Activated CD8-positive, alpha-beta T cell treated with anti-CD3 and anti-CD28 coated beads, Interleukin-2, amount 10 ng/mL, durations not matched to agents 7 days and 5 days (primary cell): Measurements from ENCODE around the gene C2orf81. TPM values are rescaled to one million over a fixed set of nuclear protein-coding genes. Genes with fewer than 3 reads are reported as not detected.
"Not testable (repeated sequence)": the region's sequence is repeated elsewhere in the genome, so short reads cannot be mapped to it uniquely, and the experiment has no call there.

ENCODE experiments used
- ATAC-seq: fragments of 150-1000 bp; cut with Tn5 transposase; one replicate; pipeline ENCODE4 v1.10.0; 2021; ENCODE audit warnings: moderate library complexity
- CTCF ChIA-PET: fragments of 350-600 bp; sonication (Branson Sonifier 250); formaldehyde crosslinking; loops from one replicate; lab custom pipeline; 2021; ENCODE audit warnings: antibody characterized with exemption; lab: Charles Lee
- POLR2A ChIA-PET: fragments of 350-600 bp; sonication (Branson Sonifier 250); formaldehyde crosslinking; loops from one replicate; lab custom pipeline; 2021; ENCODE audit warnings: antibody characterized with exemption; lab: Charles Lee
- DNase-seq: peaks from one replicate; pipeline ENCODE4 v3.0.0-alpha.2; 2020
- H3K27ac Mint-ChIP-seq: one replicate; pipeline ENCODE4 v1.8.0; 2021; ENCODE audit warnings: mild to moderate bottlenecking, mixed read lengths
- H3K27me3 Mint-ChIP-seq: one replicate; pipeline ENCODE4 v1.8.0; 2021; ENCODE audit warnings: low read depth, mixed read lengths
- H3K36me3 Mint-ChIP-seq: one replicate; pipeline ENCODE4 v1.8.0; 2021; ENCODE audit warnings: low read depth, mixed read lengths
- H3K4me1 Mint-ChIP-seq: one replicate; pipeline ENCODE4 v1.8.0; 2021; ENCODE audit warnings: low read depth, mixed read lengths
- H3K4me3 Mint-ChIP-seq: one replicate; pipeline ENCODE4 v1.8.0; 2021; ENCODE audit warnings: mild to moderate bottlenecking, mixed read lengths
- H3K9me3 Mint-ChIP-seq: one replicate; pipeline ENCODE4 v1.8.0; 2022; ENCODE audit warnings: mixed read lengths; ENCODE audit not compliant: insufficient read depth
- total RNA-seq, 2 experiments: library from RNA; stranded (reverse); gene quantifications; one replicate each; pipeline ENCODE4 v1.2.3, GENCODE V29; 2021

Gene C2orf81
- total RNA-seq, 2 experiments from 2014 or later = 1.5 TPM

DNA sequence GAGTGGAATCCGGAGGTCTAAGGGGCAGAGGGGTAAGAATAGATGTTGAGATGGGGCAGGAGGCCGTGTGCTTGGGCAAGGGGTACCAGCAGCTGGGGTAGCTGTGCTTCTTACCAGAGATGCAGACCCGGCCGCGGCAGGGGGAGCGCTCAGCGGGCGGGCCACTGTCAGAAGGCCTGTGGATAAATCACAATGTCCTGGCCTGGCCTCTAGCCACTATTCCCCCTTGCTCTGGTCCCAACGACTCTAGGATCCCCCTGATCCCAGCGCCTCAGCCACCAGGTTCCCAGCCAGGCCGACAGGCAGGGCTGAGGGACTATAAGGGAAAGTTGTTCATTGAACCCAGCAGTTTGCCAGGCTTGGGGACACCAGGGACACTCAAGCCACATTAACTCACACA, 9.1 kb upstream of the C2orf81 start:
- DNase-seq = no peak
- POLR2A ChIA-PET = interaction anchor here (1.3 kb wide), 1 partner anchor 28 kb away, joined by 4 read pairs; the partner anchor contains the start of gene WBP1
- peaks cover 2% of the 10 kb centered on the region for H3K4me1 Mint-ChIP-seq
- no peak overlapping the region for H3K4me3 Mint-ChIP-seq
- ATAC-seq = no peak
- peaks cover 7% of the 10 kb centered on the region for H3K36me3 Mint-ChIP-seq
- H3K27ac Mint-ChIP-seq = no peak overlapping the region
- no peaks in the 10 kb centered on the region for H3K9me3 Mint-ChIP-seq
- CTCF ChIA-PET = interaction anchor here (0.6 to 1.6 kb wide), 2 partner anchors 31 to 181 kb away, joined by 3 read pairs; no protein-coding TSS in a partner anchor
- no peaks in the 10 kb centered on the region for H3K27me3 Mint-ChIP-seq

DNA sequence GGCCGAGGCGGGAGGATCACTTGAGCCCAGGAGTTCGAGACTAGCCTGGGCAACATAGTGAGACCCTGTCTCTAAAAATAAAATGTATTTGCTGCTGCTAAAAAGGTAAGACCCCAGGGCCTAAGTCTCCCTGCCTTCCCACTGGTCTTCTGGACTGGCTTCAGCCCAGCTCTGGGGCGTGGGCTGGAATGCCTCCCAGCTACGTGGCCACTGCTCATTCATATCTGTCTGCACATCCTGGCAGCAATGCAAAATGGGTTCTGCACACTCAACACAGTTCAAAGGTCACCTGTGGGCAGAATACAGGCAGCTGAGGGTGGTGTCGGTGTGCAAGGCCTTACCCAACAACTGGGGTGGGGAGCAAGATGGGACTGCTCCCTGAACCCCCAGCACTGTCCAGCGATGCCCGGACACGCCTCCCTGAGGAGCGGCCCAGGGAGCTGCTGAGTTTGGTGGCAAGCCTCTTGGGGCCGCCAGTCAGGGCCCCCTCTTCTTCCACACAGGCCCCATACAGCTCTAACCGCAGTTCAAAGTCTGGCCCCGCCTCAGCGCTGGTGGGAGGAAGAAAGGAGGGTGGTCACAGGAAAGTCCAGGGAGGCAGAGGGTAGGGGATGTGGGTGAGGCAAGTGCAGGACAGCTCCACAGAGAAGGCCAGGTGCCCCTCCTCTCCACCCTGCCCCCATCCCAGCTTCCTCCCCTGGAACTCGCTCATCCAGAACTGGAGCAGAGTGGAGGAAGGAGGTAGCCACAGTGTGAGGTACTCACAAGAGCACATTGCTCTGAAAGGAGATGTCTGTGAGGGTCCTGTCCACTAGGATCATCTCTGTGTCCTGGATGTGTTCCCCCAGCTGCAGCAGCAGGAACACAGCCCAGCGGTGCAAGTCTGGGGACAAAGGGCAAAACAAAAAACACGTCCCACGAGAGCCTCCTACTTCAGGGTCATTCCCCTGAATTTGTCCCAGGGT, 8.3 kb upstream of the C2orf81 start:
- no peak overlapping the region for H3K27ac Mint-ChIP-seq
- POLR2A ChIA-PET = interaction anchor here (0.8 to 1.3 kb wide), 3 partner anchors 9 to 28 kb away, joined by 3 to 4 read pairs (median 3); partner anchors contain the start of genes C2orf81 and WBP1

DNA sequence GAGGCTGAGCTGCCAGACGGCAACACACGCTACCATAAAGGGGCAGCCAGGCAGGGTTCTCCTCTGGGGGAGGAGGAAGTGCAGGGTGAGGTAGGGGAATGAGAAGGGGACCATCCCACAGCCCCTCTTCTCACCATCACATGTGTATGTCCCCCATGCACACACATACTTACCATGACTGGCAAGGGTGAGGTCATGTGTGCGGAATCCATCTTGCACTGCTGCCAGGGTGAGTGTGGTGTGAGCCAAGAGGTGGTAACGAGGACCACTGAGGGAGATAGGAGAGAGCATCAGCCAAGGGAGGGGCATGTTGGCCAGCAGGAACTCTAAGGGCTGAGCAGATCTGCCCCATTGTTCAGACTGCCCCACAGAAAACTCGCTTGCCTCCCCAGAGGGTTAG, 7.3 kb upstream of the C2orf81 start:
- Mint-ChIP-seq H3K36me3 (peaks cover 18% of the 10 kb centered on the region), H3K27me3 (no peaks in the 10 kb centered on the region), H3K4me3 (no peak overlapping the region), H3K4me1 (peaks cover 2% of the 10 kb centered on the region), H3K9me3 (no peaks in the 10 kb centered on the region), H3K27ac (no peak overlapping the region)
- DNase-seq (no peak), ATAC-seq (no peak)
- POLR2A ChIA-PET = no interaction called here
- CTCF ChIA-PET = interaction anchor here (1.2 kb wide), 2 partner anchors 14 to 15 kb away, joined by 3 read pairs; no protein-coding TSS in a partner anchor

More for the DNA sequence above, 8.3 kb upstream of the C2orf81 start:
- DNase-seq (no peak), ATAC-seq (no peak)
- no peaks in the 10 kb centered on the region for H3K27me3 Mint-ChIP-seq
- no peak overlapping the region for H3K4me3 Mint-ChIP-seq
- CTCF ChIA-PET = interaction anchor here (1.2 kb wide), 2 partner anchors 14 to 16 kb away, joined by 3 read pairs; no protein-coding TSS in a partner anchor
- H3K9me3 Mint-ChIP-seq = no peaks in the 10 kb centered on the region
- H3K4me1 Mint-ChIP-seq = peaks cover 2% of the 10 kb centered on the region
- peaks cover 13% of the 10 kb centered on the region for H3K36me3 Mint-ChIP-seq

DNA sequence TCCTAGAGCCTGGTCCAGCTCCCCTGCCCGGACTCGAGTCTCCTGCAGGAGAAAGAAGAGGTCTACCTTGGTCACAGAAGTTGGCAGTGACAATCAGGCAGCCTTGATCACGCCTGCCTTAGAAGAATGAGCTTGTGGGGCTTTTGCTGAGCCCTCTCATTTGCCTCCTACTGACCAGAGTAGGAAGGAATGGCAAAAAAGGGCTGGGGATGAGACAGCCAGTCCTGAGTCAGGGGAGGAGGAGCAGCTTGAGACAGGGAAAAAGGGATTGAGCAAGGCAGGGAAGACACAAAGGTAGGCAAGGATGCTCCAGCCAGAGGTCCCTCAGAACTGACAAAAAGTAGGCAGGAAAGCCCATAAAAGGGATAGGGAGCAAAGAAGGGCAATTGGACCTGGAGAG, 6.1 kb upstream of the C2orf81 start:
- Mint-ChIP-seq H3K27me3 (no peaks in the 10 kb centered on the region), H3K4me1 (peaks cover 13% of the 10 kb centered on the region), H3K36me3 (peaks cover 21% of the 10 kb centered on the region), H3K9me3 (no peaks in the 10 kb centered on the region), H3K4me3 (no peak overlapping the region), H3K27ac (no peak overlapping the region)
- CTCF ChIA-PET = no interaction called here
- ATAC-seq (no peak), DNase-seq (no peak)
- POLR2A ChIA-PET = interaction anchor here (0.8 kb wide), 1 partner anchor 27 kb away, joined by 4 read pairs; the partner anchor contains the start of gene INO80B

DNA sequence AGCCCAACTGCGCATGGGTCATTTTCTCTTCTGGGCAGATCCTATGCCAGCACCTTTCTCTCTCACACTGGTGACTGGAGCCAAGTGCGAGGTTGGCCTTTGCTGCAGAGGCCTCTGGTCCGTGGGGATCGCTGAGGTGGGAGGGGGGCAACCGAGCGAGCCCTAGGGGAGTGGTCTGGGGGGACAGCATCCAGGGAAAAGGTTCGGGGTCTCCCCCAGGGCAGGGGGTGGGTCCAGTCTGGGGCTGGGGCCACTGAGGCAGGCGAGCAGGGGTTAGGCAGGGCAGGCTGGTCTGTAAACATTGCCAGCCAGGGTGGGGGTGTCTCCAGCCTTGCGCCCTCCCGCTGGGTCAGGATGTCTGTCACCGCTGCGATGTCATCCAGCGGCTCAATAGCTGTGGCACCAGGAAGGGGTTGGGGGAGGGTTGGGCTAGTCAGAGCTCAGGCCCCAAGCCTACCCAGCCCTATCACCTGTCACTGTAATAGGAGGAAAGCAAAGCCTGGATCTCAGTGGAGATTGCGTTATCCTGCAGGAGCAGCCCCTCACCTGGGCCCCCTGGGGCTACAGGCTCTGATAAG, 4.9 kb upstream of the C2orf81 start:
- DNase-seq = no peak
- Mint-ChIP-seq H3K4me3 (no peak overlapping the region), H3K27ac (no peak overlapping the region), H3K36me3 (peaks cover 24% of the 10 kb centered on the region), H3K9me3 (no peaks in the 10 kb centered on the region), H3K4me1 (peaks cover 23% of the 10 kb centered on the region), H3K27me3 (no peaks in the 10 kb centered on the region)
- CTCF ChIA-PET = no interaction called here
- no peak for ATAC-seq
- POLR2A ChIA-PET = no interaction called here

DNA sequence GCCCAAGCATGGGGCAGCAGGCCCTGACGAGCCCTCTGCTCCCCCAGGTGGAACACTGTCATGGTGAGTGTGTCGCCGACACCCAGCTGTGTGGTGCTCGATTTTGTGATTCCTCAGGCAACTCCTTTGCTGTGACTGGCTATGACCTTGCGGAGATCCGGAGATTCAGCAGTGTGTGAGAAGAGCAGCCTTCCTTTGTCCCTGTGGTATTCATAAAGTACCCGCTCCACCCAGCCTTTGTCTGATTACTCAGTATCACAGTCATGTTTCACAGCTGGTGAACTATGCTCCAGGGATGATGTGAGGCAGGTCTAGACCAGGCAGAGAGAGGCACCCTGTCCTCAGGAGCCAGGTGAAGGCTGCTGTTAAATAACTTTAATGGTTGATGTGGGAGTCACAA, 4.1 kb upstream of the C2orf81 start:
- ATAC-seq = no peak
- H3K9me3 Mint-ChIP-seq = no peaks in the 10 kb centered on the region
- no peak overlapping the region for H3K27ac Mint-ChIP-seq
- DNase-seq = no peak
- ChIA-PET CTCF (no interaction called here), POLR2A (no interaction called here)
- H3K4me1 Mint-ChIP-seq = peaks cover 27% of the 10 kb centered on the region
- no peak overlapping the region for H3K4me3 Mint-ChIP-seq
- no peaks in the 10 kb centered on the region for H3K27me3 Mint-ChIP-seq
- peaks cover 24% of the 10 kb centered on the region for H3K36me3 Mint-ChIP-seq

DNA sequence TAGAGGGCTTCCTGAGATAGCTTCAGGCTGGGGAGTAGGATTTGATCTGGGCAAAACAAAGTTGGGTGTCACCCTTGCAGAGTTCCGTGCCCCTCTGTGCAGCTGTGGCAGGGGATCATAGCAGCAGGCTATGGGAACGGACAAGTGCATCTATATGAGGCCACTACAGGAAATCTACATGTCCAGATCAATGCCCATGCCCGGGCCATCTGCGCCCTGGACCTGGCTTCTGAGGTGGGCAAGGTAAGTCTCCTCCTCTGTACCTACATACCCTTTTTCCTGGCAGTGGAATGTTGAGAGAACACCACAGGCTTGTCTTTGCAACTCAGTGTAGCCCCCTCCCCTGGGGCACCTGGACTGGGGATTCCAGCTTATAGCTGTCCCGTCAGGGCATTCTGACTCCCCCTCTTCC, 3.6 kb upstream of the C2orf81 start:
- Mint-ChIP-seq H3K4me1 (peaks cover 30% of the 10 kb centered on the region), H3K9me3 (no peaks in the 10 kb centered on the region), H3K36me3 (peaks cover 24% of the 10 kb centered on the region), H3K4me3 (no peak overlapping the region), H3K27me3 (no peaks in the 10 kb centered on the region), H3K27ac (no peak overlapping the region)
- ChIA-PET CTCF (no interaction called here), POLR2A (no interaction called here)
- DNase-seq (no peak), ATAC-seq (no peak)

DNA sequence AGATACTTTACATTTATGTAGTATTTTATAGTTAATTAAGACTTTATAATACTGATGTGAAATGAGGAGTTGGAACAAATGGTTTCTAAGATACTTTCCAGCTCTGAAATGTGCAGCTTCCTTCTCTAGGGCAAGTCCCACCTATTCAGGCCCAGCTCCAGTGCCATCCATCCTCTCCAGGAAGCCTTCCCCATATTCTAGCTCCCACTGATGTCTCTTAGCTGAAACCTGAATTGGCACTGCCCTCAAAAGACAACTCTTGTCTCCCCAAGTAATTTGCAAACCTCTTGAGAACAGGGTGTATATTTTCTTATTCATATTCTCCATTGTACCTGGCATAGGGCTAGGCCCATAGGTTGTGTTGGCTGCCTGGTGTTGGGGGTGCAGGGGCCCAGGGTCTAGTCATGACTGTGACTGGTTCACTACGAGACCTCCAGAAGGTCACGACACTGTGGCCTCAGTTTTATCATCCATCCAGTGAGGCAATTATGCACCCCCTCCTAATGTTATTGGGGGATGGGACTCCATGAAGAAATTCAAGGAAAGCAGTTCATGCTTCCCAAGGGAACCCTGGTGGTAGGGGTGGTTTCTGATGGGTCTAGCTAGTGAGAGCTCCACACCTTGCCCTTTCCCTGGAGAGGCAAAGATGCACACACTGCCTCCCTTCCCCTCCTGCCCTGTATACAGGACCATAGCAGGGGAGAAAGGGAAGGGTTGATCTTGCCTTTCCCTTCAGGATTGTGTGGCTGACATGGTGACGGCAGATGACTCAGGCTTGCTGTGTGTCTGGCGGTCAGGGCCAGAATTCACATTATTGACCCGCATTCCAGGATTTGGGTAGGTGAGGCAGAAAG, 2.9 kb upstream of the C2orf81 start:
- CTCF ChIA-PET = no interaction called here
- no peak for ATAC-seq
- H3K4me1 Mint-ChIP-seq = peaks cover 33% of the 10 kb centered on the region
- H3K27ac Mint-ChIP-seq = no peak overlapping the region
- no peaks in the 10 kb centered on the region for H3K27me3 Mint-ChIP-seq
- no peak overlapping the region for H3K4me3 Mint-ChIP-seq
- POLR2A ChIA-PET = no interaction called here
- peaks cover 24% of the 10 kb centered on the region for H3K36me3 Mint-ChIP-seq
- no peaks in the 10 kb centered on the region for H3K9me3 Mint-ChIP-seq
- no peak for DNase-seq

DNA sequence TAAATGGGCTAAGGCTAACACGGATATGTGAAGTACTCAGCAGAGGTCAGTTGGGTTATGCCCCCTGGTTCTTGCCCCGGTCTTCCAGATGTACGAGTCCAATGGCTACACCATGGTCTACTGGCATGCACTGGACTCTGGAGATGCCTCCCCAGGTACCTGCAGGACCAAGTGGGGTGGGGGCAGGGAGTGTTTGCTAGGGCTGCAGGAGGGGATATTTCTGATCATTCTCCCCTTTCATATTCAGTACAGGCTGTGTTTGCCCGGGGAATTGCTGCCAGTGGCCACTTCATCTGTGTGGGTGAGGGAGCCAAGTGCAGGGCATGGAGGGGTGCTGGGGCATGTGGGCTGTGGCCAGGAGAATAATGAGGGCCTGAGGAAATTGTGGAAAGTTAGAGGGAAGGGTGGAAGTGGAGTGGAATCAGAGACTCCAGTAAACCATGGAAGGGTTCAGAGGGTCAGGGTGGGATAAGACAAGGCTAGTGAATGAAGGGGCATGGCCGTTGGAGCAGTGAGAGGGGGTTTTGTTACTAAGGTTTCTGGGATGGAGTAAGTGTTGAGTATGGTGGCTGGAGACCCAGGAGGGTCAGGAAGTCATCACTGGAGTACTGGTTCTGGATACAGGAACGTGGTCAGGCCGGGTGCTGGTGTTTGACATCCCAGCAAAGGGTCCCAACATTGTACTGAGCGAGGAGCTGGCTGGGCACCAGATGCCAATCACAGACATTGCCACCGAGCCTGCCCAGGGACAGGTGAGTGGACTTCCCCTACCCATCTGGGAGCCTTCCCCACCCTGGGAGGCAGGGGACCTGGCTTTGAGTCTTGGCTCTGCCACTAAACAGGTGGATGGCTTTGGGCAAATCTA, 2.0 kb upstream of the C2orf81 start:
- DNase-seq = no peak
- Mint-ChIP-seq H3K4me1 (peaks cover 33% of the 10 kb centered on the region), H3K9me3 (no peaks in the 10 kb centered on the region), H3K27ac (peak overlapping the region; percentile 100), H3K36me3 (peaks cover 24% of the 10 kb centered on the region), H3K27me3 (no peaks in the 10 kb centered on the region), H3K4me3 (peak overlapping the region; percentile 100)
- ChIA-PET POLR2A (interaction anchor here (1.3 kb wide), 1 partner anchor 34 kb away, joined by 4 read pairs; no protein-coding TSS in a partner anchor), CTCF (no interaction called here)
- ATAC-seq = no peak

DNA sequence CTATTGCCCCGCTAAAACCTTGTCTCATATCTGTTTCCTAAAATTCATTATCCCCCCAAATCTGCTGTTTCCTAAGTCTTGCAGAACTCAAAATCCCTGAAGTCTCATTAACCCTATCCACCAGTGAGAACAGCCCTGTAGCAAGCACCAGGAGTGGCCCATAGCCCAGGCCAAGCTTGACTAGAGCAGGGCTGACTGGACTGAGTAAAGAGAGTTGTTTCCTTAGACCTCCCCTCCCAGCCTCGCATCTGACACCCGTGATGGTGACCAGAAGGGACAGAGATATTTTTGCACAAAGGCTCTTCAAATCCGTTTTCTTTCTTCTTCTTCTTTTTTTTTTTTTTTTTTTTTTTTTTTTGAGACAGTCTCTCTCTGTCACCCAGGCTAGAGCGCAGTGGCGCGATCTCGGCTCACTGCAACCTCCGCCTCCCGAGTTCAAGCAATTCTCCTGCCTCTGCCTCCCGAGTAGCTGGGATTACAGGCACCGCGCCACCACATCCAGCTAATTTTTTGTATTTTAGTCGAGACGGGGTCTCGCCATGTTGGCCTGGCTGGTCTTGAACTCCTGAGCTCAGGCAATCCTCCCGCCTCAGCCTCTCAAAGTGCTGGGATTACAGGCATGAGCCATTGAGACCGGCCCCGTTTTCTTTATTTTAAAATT, 846 bp downstream of the C2orf81 start:
- not testable (repeated sequence) for H3K27me3 Mint-ChIP-seq, DNase-seq, H3K9me3 Mint-ChIP-seq, ATAC-seq
- Mint-ChIP-seq H3K36me3 (peaks cover 18% of the 10 kb centered on the region), H3K4me1 (peaks cover 38% of the 10 kb centered on the region), H3K27ac (peak overlapping the region; percentile 100), H3K4me3 (peak overlapping the region; percentile 100)
- CTCF ChIA-PET = interaction anchor here (1.0 to 2.1 kb wide), 6 partner anchors 19 to 165 kb away, joined by 3 to 8 read pairs (median 4); partner anchors contain the start of genes INO80B and WBP1
- POLR2A ChIA-PET = interaction anchor here (0.7 to 2.8 kb wide), 10 partner anchors 9 to 242 kb away, joined by 3 to 14 read pairs (median 4); partner anchors contain the start of genes INO80B and MOB1A
